ENCODE results near the gene GRIA3. TPM values are rescaled to one million over a fixed set of nuclear protein-coding genes. Genes with fewer than 3 reads are reported as not detected.
"Not testable (repeated sequence)": the region's sequence is repeated elsewhere in the genome, so short reads cannot be mapped to it uniquely, and the experiment has no call there.

GRIA3 gene
- total RNA-seq, 4 donors from 2014 or later, result 0.60 to 2.3 (median 1.0) TPM

GRCh38 chrX:123357941-123358340 lies 173.9 kb downstream of the GRIA3 start:
- Histone ChIP-seq H3K27ac (no peak overlapping the region), H3K36me3 (no peaks in the 10 kb centered on the region), H3K27me3 (no peaks in the 10 kb centered on the region), H3K9me3 (no peaks in the 10 kb centered on the region), H3K4me1 (no peaks in the 10 kb centered on the region), H3K4me3 (no peak overlapping the region)
- DNase-seq (ENCODE audit: low spot score in 2 of 2), result no peak
- no peak for TF ChIP-seq CTCF (IDR thresholded peaks at IDR 0.05)
- no peak for TF ChIP-seq POLR2A (IDR thresholded peaks at IDR 0.05)
- TF ChIP-seq EP300 (IDR thresholded peaks at IDR 0.05), result no peak

- TF ChIP-seq EP300 (IDR thresholded peaks at IDR 0.05) (no peak), CTCF (IDR thresholded peaks at IDR 0.05) (no peak)
- 75 to 86% methylated on average over 4 of the region's 4 CpGs for WGBS, 2 donors
These were observed 174.4 kb downstream of the GRIA3 start for GRCh38 chrX:123358457-123358856.

GRCh38 chrX:123361371-123361770 lies 177.3 kb downstream of the GRIA3 start:
- Histone ChIP-seq H3K27ac (no peak overlapping the region), H3K9me3 (no peaks in the 10 kb centered on the region), H3K36me3 (no peaks in the 10 kb centered on the region), H3K4me3 (no peak overlapping the region), H3K4me1 (no peaks in the 10 kb centered on the region), H3K27me3 (no peaks in the 10 kb centered on the region)
- no peak for TF ChIP-seq EP300 (IDR thresholded peaks at IDR 0.05)
- no peak for TF ChIP-seq CTCF (IDR thresholded peaks at IDR 0.05)
- no peak for TF ChIP-seq POLR2A (IDR thresholded peaks at IDR 0.05)
- DNase-seq (ENCODE audit: low spot score in 2 of 2), result no peak
- WGBS, 2 donors, result 17 to 76% methylated on average over 1 of the region's 1 CpG

More at GRCh38 chrX:123358457-123358856, 174.4 kb downstream of the GRIA3 start:
- H3K27me3 ChIP-seq, result no peaks in the 10 kb centered on the region
- H3K4me3 ChIP-seq, result no peak overlapping the region
- no peaks in the 10 kb centered on the region for H3K9me3 ChIP-seq
- no peaks in the 10 kb centered on the region for H3K4me1 ChIP-seq
- DNase-seq (ENCODE audit: low spot score in 2 of 2), result no peak
- H3K27ac ChIP-seq, result no peak overlapping the region
- no peaks in the 10 kb centered on the region for H3K36me3 ChIP-seq

GRCh38 chrX:123386196-123386595 lies 202.1 kb downstream of the GRIA3 start:
- H3K27me3 ChIP-seq; H3K27ac ChIP-seq; DNase-seq (ENCODE audit: low spot score in 2 of 2); H3K4me1 ChIP-seq; H3K9me3 ChIP-seq; H3K36me3 ChIP-seq; H3K4me3 ChIP-seq: not testable (repeated sequence)
- WGBS, 2 donors, result 64 to 85% methylated on average over 2 of the region's 2 CpGs

- peaks cover 0 to 6% (median 0%) of the 10 kb centered on the region in 4 donors for H3K9me3 ChIP-seq
- H3K27me3 ChIP-seq, result peaks cover 0 to 4% of the 10 kb centered on the region in 2 donors
- no peak overlapping the region for H3K27ac ChIP-seq
- 63 to 70% methylated on average over 1 of the region's 1 CpG for WGBS, 2 donors
- no peak for DNase-seq (ENCODE audit: low spot score in 2 of 2)
- H3K4me3 ChIP-seq, result no peak overlapping the region
- H3K4me1 ChIP-seq, result no peaks in the 10 kb centered on the region
- H3K36me3 ChIP-seq, result no peaks in the 10 kb centered on the region
- TF ChIP-seq POLR2A (IDR thresholded peaks at IDR 0.05), result no peak
- TF ChIP-seq EP300 (IDR thresholded peaks at IDR 0.05), result no peak
- TF ChIP-seq CTCF (IDR thresholded peaks at IDR 0.05), result no peak
These were observed 208.8 kb downstream of the GRIA3 start for GRCh38 chrX:123392921-123393320.

GRCh38 chrX:123399709-123400108 lies 215.6 kb downstream of the GRIA3 start:
- no peak for DNase-seq (ENCODE audit: low spot score in 2 of 2)
- no peak for TF ChIP-seq POLR2A (IDR thresholded peaks at IDR 0.05)
- no peak for TF ChIP-seq CTCF (IDR thresholded peaks at IDR 0.05)
- TF ChIP-seq EP300 (IDR thresholded peaks at IDR 0.05), result no peak
- H3K27me3 ChIP-seq, result peaks cover 0 to 10% of the 10 kb centered on the region in 2 donors
- no peaks in the 10 kb centered on the region for H3K4me1 ChIP-seq
- no peaks in the 10 kb centered on the region for H3K9me3 ChIP-seq
- no peak overlapping the region for H3K27ac ChIP-seq
- WGBS, 2 donors, result 45 to 77% methylated on average over 1 of the region's 1 CpG
- no peak overlapping the region for H3K4me3 ChIP-seq
- H3K36me3 ChIP-seq, result no peaks in the 10 kb centered on the region
